ENCODE data around the gene FGD3. TPM values are rescaled to one million over a fixed set of nuclear protein-coding genes. Genes with fewer than 3 reads are reported as not detected.

The FGD3 gene
- total RNA-seq, 4 donors from 2014 or later, result 1.7 to 4.2 (median 3.3) TPM

GRCh38 chr9:93027750-93028149 lies 80.4 kb downstream of the FGD3 start:
- 90 to 93% methylated on average over 8 to 10 of the region's 10 CpGs for WGBS, 2 donors (ENCODE audit: low coverage in 1 of 2)

GRCh38 chr9:93028448-93029006 lies 81.2 kb downstream of the FGD3 start:
- no peak for ATAC-seq
- WGBS, 2 donors (ENCODE audit: low coverage in 1 of 2), result 55 to 100% methylated on average over 1 to 6 of the region's 6 CpGs
- no peak overlapping the region for H3K27ac ChIP-seq
- H3K4me3 ChIP-seq, result no peak overlapping the region
- H3K36me3 ChIP-seq, result no peaks in the 10 kb centered on the region
- no peaks in the 10 kb centered on the region for H3K4me1 ChIP-seq
- TF ChIP-seq POLR2A (IDR thresholded peaks at IDR 0.05) (no peak), EP300 (IDR thresholded peaks at IDR 0.05) (no peak), POLR2AphosphoS5 (IDR thresholded peaks at IDR 0.05) (no peak)
- H3K9me3 ChIP-seq, result no peaks in the 10 kb centered on the region
- no peaks in the 10 kb centered on the region for H3K27me3 ChIP-seq

More at GRCh38 chr9:93027750-93028149, 80.4 kb downstream of the FGD3 start:
- Histone ChIP-seq H3K27ac (no peak overlapping the region), H3K4me3 (no peak overlapping the region), H3K27me3 (no peaks in the 10 kb centered on the region), H3K36me3 (no peaks in the 10 kb centered on the region), H3K9me3 (no peaks in the 10 kb centered on the region), H3K4me1 (no peaks in the 10 kb centered on the region)
- TF ChIP-seq POLR2AphosphoS5 (IDR thresholded peaks at IDR 0.05) (no peak), CTCF (IDR thresholded peaks at IDR 0.05) (no peak), POLR2A (IDR thresholded peaks at IDR 0.05) (no peak), EP300 (IDR thresholded peaks at IDR 0.05) (no peak)
- ATAC-seq, result no peak

- ATAC-seq, result no peak
- H3K27me3 ChIP-seq, result peaks cover 14% of the 10 kb centered on the region
- TF ChIP-seq POLR2AphosphoS5 (IDR thresholded peaks at IDR 0.05) (no peak), EP300 (IDR thresholded peaks at IDR 0.05) (no peak)
Observed at GRCh38 chr9:93030642-93031628, 83.6 kb downstream of the FGD3 start.

GRCh38 chr9:93031629-93032430 lies 84.5 kb downstream of the FGD3 start:
- no peak for ATAC-seq
- Histone ChIP-seq H3K9me3 (no peaks in the 10 kb centered on the region), H3K36me3 (no peaks in the 10 kb centered on the region), H3K27me3 (peaks cover 14% of the 10 kb centered on the region), H3K4me3 (no peak overlapping the region), H3K27ac (no peak overlapping the region), H3K4me1 (no peaks in the 10 kb centered on the region)
- TF ChIP-seq POLR2A (IDR thresholded peaks at IDR 0.05), result no peak
- TF ChIP-seq CTCF (IDR thresholded peaks at IDR 0.05), result no peak
- no peak for TF ChIP-seq POLR2AphosphoS5 (IDR thresholded peaks at IDR 0.05)
- no peak for TF ChIP-seq EP300 (IDR thresholded peaks at IDR 0.05)
- WGBS, 2 donors (ENCODE audit: low coverage in 1 of 2), result 39 to 68% methylated on average over 5 to 8 of the region's 10 CpGs

More at GRCh38 chr9:93030642-93031628, 83.6 kb downstream of the FGD3 start:
- Histone ChIP-seq H3K36me3 (no peaks in the 10 kb centered on the region), H3K4me1 (no peaks in the 10 kb centered on the region), H3K27ac (no peak overlapping the region), H3K4me3 (no peak overlapping the region), H3K9me3 (no peaks in the 10 kb centered on the region)
- WGBS, 2 donors (ENCODE audit: low coverage in 1 of 2), result 75 to 91% methylated on average over 5 to 6 of the region's 9 CpGs

- Histone ChIP-seq H3K4me3 (no peak overlapping the region), H3K4me1 (no peaks in the 10 kb centered on the region), H3K9me3 (no peaks in the 10 kb centered on the region), H3K27me3 (peaks cover 14% of the 10 kb centered on the region), H3K27ac (no peak overlapping the region), H3K36me3 (no peaks in the 10 kb centered on the region)
- TF ChIP-seq CTCF (IDR thresholded peaks at IDR 0.05) (no peak), POLR2AphosphoS5 (IDR thresholded peaks at IDR 0.05) (no peak), EP300 (IDR thresholded peaks at IDR 0.05) (no peak), POLR2A (IDR thresholded peaks at IDR 0.05) (no peak)
- no peak for ATAC-seq
- 88 to 93% methylated on average over 3 to 9 of the region's 12 CpGs for WGBS, 2 donors (ENCODE audit: low coverage in 1 of 2)
Observed at GRCh38 chr9:93032545-93032944, 85.2 kb downstream of the FGD3 start.
